Right atrium auricular region (tissue), 2 donors: Measurements from ENCODE around the gene TMEM100. TPM values are rescaled to one million over a fixed set of nuclear protein-coding genes. Genes with fewer than 3 reads are reported as not detected.

Experiments
- DNase-seq: peaks from one replicate; pipeline ENCODE4 v3.0.0-alpha.2; 2019; ENCODE audit warnings: low spot score
- H3K27ac ChIP-seq, 2 donors: fragments of 200-600 bp; sonication (generic); 1 replicate in 1 of 2; 2 replicates in 1 of 2; pipeline ENCODE4 v1.5.1; 2016 to 2019
- H3K27me3 ChIP-seq, 2 donors: fragments of 200-600 bp; sonication (generic); one replicate each; pipeline versions ENCODE4 v1.5.1 to v1.6.0; 2017 to 2019
- H3K36me3 ChIP-seq: fragments of 200-600 bp; sonication (generic); one replicate; pipeline ENCODE4 v1.5.1; 2016
- H3K4me1 ChIP-seq, 2 donors: fragments of 200-600 bp; sonication (generic); one replicate each; pipeline versions ENCODE4 v1.5.1 to v1.6.0; 2017 to 2019
- H3K4me3 ChIP-seq, 2 donors: fragments of 200-600 bp; sonication (generic); 1 replicate in 1 of 2; 2 replicates in 1 of 2; pipeline ENCODE4 v1.5.1; 2017 to 2019; ENCODE audit warnings: mild to moderate bottlenecking in 1 of 2, moderate library complexity in 1 of 2
- H3K9me3 ChIP-seq, 2 donors: fragments of 200-600 bp; sonication (generic); one replicate each; pipeline ENCODE4 v1.5.1; 2019
- CTCF ChIP-seq, 2 donors: fragments of 200-600 bp; sonication (generic); IDR thresholded peaks; one replicate each; pipeline ENCODE4 v1.5.1; 2019; ENCODE audit warnings: antibody characterized with exemption in 2 of 2
- total RNA-seq, 2 donors: library from RNA; depleted of rRNA; stranded (reverse); fragments of >200 nt; gene quantifications; one replicate each; pipeline ENCODE4 v1.1.0, GENCODE V29; 2016

The TMEM100 gene
- total RNA-seq, 2 donors from 2014 or later = 18.0 to 26.1 TPM

GRCh38 chr17:55765472-55765871, 42.8 kb upstream of the TMEM100 start:
- DNase-seq = no peak
- Histone ChIP-seq H3K4me3 (no peak overlapping the region), H3K36me3 (no peaks in the 10 kb centered on the region), H3K27me3 (no peaks in the 10 kb centered on the region), H3K4me1 (peaks cover 0 to 26% of the 10 kb centered on the region in 2 donors), H3K9me3 (no peaks in the 10 kb centered on the region), H3K27ac (no peak overlapping the region)
- no peak for TF ChIP-seq CTCF (IDR thresholded peaks at IDR 0.05)

- H3K27ac ChIP-seq = no peak overlapping the region
- no peak for DNase-seq
- no peak for TF ChIP-seq CTCF (IDR thresholded peaks at IDR 0.05)
Observed at GRCh38 chr17:55764610-55765009, 41.9 kb upstream of the TMEM100 start.

GRCh38 chr17:55763856-55764255, 41.2 kb upstream of the TMEM100 start:
- Histone ChIP-seq H3K36me3 (no peaks in the 10 kb centered on the region), H3K27me3 (no peaks in the 10 kb centered on the region), H3K4me3 (no peak overlapping the region), H3K9me3 (no peaks in the 10 kb centered on the region), H3K4me1 (peaks cover 0 to 15% of the 10 kb centered on the region in 2 donors), H3K27ac (peak overlapping the region in 1 of 2 donors; percentile 16)
- no peak for TF ChIP-seq CTCF (IDR thresholded peaks at IDR 0.05)
- no peak for DNase-seq

More at GRCh38 chr17:55764610-55765009, 41.9 kb upstream of the TMEM100 start:
- H3K27me3 ChIP-seq = no peaks in the 10 kb centered on the region
- no peaks in the 10 kb centered on the region for H3K9me3 ChIP-seq
- H3K4me1 ChIP-seq = peaks cover 0 to 19% of the 10 kb centered on the region in 2 donors
- H3K4me3 ChIP-seq = no peak overlapping the region
- no peaks in the 10 kb centered on the region for H3K36me3 ChIP-seq

GRCh38 chr17:55762086-55762858, 39.6 kb upstream of the TMEM100 start:
- no peak for TF ChIP-seq CTCF (IDR thresholded peaks at IDR 0.05)
- H3K4me3 ChIP-seq = no peak overlapping the region
- H3K36me3 ChIP-seq = no peaks in the 10 kb centered on the region
- H3K27me3 ChIP-seq = no peaks in the 10 kb centered on the region
- H3K4me1 ChIP-seq = peaks cover 0 to 15% of the 10 kb centered on the region in 2 donors
- no peak overlapping the region for H3K27ac ChIP-seq
- no peaks in the 10 kb centered on the region for H3K9me3 ChIP-seq
- DNase-seq = no peak

GRCh38 chr17:55760643-55761355, 38.1 kb upstream of the TMEM100 start:
- Histone ChIP-seq H3K36me3 (no peaks in the 10 kb centered on the region), H3K9me3 (no peaks in the 10 kb centered on the region), H3K27ac (no peak overlapping the region), H3K4me3 (no peak overlapping the region), H3K27me3 (no peaks in the 10 kb centered on the region), H3K4me1 (peaks cover 0 to 15% of the 10 kb centered on the region in 2 donors)
- TF ChIP-seq CTCF (IDR thresholded peaks at IDR 0.05) = no peak
- DNase-seq = no peak
